ENCODE results near the gene ABTB1.

- TF ChIP-seq CTCF (conservative IDR thresholded peaks at IDR 0.05; ENCODE audit: low read length) (no peak), EZH2phosphoT487 (IDR thresholded peaks at IDR 0.05; ENCODE audit: borderline replicate concordance, low read depth, low read length) (no peak)
Observed at GRCh38 chr3:127639173-127640041, 33.3 kb upstream of the ABTB1 start.

All from OCI-LY7 (cell line).